Head of caudate nucleus (tissue), 42 donors: ENCODE measurements around the gene METTL8.
A peak's percentile ranks its signal among the peaks of the same experiment; 100 is the strongest.
"Not testable (repeated sequence)": the region's sequence is repeated elsewhere in the genome, so short reads cannot be mapped to it uniquely, and the experiment has no call there.

Experiments used
- DNase-seq, 42 donors: peaks; one replicate each; pipeline versions ENCODE4 v3.0.0 to v3.0.0-alpha.2; 2020 to 2021; ENCODE audit warnings: mixed read lengths in 7 of 42
- intact Hi-C: fragments of 100-400 bp; cut with DNase I; formaldehyde crosslinking; loops from one replicate; pipeline ENCODE4 v1.15.0; 2022

Gene METTL8

GRCh38 chr2:171407030-171407675 lies 26.6 kb downstream of the METTL8 start:
- no peak for DNase-seq
- intact Hi-C loops, result no loop called here

DNA sequence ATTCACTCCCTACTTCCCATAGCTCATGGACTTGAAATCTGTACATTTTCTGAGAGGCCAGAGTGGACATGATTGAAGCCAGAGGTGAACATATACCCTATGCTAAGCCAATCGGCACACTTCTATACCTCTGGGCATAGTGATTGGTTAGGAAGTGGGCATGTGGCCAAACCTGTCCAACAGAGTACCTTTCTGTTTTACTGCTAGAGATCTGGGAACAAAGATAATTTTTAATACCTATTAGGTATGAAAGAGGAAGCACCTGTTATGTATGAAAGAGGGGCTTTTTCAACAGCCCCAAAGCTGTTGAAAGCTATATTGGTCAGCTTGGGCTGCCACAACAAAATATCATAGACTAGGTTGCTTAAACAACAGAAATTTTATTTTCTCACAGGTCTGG lies 27.7 kb downstream of the METTL8 start:
- intact Hi-C loops, result no loop called here
- no peak for DNase-seq

DNA sequence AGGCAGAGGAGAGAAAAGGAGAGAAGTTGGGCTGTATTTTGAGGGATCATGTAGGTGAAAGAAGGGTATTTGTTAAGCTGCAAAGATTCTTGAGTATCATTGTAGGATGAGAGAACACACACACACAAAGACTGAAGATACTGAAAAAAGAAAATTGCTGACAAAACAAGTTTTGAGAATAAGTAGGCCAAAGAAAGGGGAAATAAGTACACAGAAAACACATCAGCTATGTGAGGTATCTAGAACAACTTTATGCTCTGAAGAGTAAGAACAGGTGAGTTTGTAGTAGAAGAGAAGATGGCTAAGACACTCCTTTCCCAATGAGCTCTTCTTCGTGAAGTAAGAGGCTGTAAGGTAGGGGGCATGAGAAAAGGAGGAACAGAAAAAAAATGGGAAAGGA lies 28.2 kb downstream of the METTL8 start:
- intact Hi-C loops, result no loop called here
- DNase-seq, result no peak

DNA sequence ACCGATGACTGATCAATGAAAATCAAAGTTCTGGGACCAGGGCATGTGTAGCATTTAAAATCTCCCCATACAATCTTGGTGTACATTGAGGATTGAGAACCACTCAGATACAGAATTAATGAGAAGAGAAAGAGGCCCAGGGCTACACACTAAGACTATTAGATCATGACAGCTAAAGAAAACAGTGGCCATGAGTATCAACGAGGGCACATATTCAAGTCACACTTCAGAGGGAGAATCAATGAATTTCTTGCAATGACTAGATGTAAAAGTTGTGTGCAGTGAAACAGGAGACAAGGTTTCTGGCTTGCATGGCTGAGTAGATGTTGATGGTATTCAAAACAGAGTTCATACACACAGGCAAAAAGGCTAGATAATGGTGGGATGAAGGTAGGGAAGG lies 29.1 kb downstream of the METTL8 start:
- DNase-seq, result no peak
- intact Hi-C loops, result no loop called here

DNA sequence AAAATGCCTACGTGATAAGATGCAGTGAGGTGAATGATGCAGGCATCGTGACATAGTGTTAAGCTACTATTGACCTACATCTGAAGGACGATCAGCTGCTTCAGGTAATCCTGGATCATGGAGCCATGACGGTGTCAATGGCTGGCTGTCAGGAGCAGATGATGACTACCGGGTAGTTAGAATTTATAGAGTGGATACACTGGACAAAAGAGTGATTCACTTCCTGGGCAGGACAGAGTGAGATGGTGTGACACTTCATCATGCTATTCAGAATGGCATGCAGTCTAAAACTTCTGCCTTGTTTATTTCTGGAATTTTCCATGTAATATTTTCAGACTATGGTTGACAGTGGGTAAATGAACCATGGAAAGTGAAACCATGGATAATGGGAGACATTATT lies 29.5 kb downstream of the METTL8 start:
- intact Hi-C loops, result no loop called here
- no peak for DNase-seq

- no peak for DNase-seq
- intact Hi-C loops, result no loop called here
Observed at GRCh38 chr2:171402906-171403580, 30.7 kb downstream of the METTL8 start.

DNA sequence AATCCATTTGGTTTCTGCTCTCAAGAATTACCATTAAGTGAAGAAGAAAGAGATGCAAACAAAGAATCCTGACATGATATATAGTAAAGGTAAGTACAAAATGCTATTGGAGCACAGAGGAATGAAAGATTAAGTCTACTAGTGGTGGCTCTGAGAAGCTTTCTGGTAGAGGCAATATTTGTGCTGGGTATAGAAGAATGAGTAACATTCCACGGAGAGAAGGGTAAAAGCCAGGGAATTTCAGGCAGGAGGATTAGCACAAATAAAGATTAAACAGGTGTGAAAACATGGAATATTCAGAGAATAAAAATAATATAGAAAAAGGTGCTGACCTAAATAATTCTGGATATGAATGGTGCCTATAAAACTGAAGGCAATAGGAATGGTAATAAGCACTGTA lies 31.8 kb downstream of the METTL8 start:
- intact Hi-C loops, result no loop called here
- DNase-seq, result no peak

- no peak for DNase-seq
- intact Hi-C loops, result no loop called here
Observed at GRCh38 chr2:171400395-171400794, 33.4 kb downstream of the METTL8 start.

DNA sequence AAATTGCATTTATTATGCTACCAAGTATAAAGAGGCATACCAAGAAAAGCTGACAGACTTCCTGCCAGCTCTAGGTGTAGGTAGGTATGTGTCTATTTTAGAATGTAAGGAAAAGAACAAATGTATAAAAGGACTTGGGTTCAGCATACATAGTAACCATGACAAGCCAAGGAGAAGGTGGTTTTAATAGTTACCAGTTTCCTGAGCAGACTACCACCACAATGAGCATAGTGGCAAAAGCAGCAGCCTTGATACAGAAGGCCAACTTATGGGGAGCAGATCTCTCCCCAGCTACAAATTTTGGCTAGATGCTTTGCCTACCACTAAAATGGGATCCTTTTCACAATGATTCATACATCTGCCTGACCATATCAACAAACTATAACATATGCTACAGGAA lies 34.5 kb downstream of the METTL8 start:
- peak in 4 of 42 donors; percentile 6 to 46 (median 19) for DNase-seq
- intact Hi-C loops, result no loop called here

- no peak for DNase-seq
- intact Hi-C loops, result no loop called here
Observed at GRCh38 chr2:171394164-171394740, 39.5 kb downstream of the METTL8 start.

DNA sequence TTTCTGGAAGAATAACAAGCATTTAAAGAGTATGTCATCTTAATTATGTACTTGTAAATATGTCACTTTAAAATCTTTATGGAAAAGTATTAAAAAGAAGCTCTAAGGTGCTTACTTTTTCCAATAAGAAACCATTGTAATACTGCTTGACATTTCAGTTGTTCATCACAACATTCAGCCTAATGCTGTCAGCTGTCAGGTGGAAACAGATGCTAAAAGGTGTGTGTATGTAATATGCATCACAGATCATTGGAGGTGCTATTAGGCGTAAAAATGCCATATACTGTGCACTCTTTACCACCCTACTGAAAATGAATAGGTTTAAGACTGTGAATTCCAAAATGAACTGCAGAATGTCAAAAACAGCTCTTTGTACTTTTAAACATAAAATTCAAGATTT lies 40.3 kb downstream of the METTL8 start:
- intact Hi-C loops, result no loop called here
- peak in 1 of 42 donors; percentile 5 for DNase-seq

DNA sequence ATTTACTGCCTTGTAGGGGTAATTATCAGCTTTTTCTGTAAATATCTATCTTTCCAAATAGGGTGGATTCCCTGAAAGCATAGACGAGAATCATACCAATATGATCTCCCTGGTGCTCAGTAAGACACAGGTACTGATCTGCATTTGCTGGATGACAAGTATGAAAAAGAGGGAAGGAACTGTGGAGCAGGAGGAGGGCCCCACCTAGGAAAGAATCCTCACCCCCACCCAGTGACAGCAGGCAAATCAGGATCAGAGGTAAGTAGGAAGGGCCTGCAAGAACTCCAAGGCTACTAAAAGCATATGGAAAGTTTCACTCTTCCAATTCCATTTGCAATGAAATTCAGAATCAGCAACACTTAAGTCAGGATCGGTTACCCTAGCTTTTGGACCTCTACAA lies 42.3 kb downstream of the METTL8 start:
- peak in 2 of 42 donors; percentile 11 to 17 for DNase-seq
- intact Hi-C loops, result no loop called here

- intact Hi-C loops, result no loop called here
- DNase-seq, result no peak
Observed at GRCh38 chr2:171390941-171391516, 42.8 kb downstream of the METTL8 start.

DNA sequence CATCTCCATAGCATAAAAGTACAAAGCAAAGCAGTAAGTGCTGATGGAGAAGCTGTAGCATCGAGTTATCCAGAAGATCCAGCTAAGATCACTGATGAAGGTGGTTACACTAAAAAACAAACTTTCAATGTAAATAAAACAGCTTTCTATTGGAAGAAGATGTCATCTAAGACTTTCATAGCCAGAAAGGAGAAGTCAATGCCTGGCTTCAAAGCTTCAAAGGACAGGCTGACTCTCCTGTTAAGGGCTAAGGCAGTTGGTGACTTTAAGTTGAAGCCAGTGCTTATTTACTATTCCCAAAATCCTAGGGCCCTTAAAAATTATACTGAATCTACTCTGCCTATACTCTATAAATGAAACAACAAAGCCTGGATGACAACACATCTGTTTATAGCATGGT lies 44.0 kb downstream of the METTL8 start:
- no peak for DNase-seq
- intact Hi-C loops, result no loop called here

DNA sequence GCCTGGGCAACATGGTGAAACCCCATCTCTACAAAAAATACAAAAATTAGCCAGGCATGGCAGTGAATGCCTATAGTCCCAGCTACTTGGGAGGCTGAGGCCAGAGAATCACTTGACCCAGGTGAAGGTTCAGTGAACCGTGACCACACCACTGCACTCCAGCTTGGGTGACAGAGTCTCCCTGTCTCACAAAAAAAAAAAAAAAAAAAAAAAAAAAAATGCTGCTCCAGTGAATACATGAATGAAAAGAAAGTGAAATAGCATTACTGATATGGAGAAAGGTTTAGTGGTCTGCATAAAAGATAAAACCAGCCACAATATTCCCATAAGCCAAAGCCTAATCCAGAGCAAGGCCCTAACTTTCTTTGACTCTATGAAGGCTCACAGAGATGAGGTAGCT lies 44.5 kb downstream of the METTL8 start:
- no peak for DNase-seq
- intact Hi-C loops, result no loop called here

GRCh38 chr2:171387052-171387451 lies 46.7 kb downstream of the METTL8 start:
- DNase-seq, result no peak
- intact Hi-C loops, result no loop called here

DNA sequence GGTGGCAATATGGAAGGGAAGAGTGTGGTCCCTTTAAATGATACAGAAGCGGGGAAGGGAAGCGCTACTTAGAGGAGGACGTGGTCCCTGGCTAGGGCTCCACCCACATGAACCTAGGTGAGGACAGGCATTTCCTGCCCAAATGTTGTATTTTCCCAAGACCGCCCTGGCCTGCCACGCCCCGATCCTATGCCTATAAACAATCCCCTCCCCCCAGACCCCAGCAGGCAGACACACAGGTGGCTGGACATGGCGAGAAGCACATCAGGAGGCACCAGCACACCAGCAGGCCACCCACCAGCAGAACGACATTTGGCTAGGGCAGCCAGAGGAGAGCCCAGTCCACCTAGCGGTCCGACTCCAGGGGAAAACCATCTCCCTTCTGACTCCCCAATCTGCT lies 47.2 kb downstream of the METTL8 start:
- no peak for DNase-seq

GRCh38 chr2:171383134-171383533 lies 50.7 kb downstream of the METTL8 start:
- intact Hi-C loops, result no loop called here
- no peak for DNase-seq

More for the DNA sequence above, 47.2 kb downstream of the METTL8 start:
- intact Hi-C loops, result no loop called here

- intact Hi-C loops, DNase-seq: not testable (repeated sequence)
Observed at GRCh38 chr2:171382175-171382574, 51.6 kb downstream of the METTL8 start.

DNA sequence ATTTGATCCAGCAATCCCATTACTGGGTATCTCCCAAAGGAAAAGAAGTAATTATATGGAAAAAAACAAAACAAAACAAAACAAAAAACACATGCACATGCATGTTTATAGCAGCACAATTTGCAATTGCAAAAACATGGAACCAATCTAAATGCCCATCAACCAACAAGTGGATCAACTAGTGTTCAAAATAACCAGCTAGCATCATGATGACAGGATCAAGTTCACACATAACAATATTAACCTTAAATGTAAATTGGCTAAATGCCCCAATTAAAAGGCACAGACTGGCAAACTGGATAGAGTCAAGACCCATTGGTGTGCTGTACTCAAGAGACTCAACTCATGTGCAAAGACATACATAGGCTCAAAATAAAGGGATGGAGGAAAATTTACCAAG lies 55.9 kb downstream of the METTL8 start:
- intact Hi-C loops, DNase-seq: not testable (repeated sequence)
